ENCODE results near the gene RASGRP2.

Gene RASGRP2

DNA sequence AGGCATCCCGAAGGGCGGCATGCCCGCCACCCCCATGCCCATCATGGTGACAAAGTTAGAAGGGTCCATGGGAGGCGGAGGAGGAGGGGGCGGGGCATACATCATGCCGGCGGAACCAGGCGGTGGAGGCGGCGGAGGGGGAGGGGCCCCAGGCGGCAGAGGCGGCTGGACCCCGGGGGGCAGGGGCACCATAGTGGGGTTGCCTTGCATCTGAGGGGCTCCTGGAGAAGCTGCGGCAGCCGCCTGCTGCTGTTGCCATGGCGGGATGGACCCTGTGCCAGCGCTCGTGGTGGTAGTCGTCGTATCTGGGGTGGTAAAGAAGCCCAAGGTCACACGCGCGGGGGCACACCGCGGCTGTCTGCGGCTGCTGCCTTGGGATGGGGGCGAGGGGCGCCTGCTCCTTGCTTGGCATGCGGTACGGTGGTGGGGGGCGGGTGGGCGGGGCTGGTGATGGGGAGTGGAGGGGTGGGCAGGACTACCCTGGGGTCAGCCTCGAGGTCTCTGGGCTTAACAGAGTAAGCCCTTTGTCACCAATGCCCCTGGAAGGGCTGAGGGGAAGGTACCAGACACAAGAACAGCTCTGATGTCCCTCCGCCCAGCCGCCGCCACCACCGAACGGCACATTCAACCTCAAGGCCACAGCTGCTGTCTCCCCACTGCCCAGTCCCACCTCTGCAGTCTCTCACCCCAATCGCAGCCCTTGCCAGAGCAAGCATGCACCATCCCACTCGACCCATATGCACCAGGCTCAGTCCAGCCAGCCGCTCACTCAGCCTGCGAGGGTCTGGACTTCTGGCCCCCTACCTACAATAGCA, 22.1 kb upstream of the RASGRP2 start:
- in situ Hi-C loops (cut with HindIII; ENCODE audit: low sequenced_read_pairs): no loop called here
- DNase-seq (ENCODE audit: low read depth, low spot score): no peak
- TF ChIP-seq, protein P1, sequence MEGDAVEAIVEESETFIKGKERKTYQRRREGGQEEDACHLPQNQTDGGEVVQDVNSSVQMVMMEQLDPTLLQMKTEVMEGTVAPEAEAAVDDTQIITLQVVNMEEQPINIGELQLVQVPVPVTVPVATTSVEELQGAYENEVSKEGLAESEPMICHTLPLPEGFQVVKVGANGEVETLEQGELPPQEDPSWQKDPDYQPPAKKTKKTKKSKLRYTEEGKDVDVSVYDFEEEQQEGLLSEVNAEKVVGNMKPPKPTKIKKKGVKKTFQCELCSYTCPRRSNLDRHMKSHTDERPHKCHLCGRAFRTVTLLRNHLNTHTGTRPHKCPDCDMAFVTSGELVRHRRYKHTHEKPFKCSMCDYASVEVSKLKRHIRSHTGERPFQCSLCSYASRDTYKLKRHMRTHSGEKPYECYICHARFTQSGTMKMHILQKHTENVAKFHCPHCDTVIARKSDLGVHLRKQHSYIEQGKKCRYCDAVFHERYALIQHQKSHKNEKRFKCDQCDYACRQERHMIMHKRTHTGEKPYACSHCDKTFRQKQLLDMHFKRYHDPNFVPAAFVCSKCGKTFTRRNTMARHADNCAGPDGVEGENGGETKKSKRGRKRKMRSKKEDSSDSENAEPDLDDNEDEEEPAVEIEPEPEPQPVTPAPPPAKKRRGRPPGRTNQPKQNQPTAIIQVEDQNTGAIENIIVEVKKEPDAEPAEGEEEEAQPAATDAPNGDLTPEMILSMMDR (IDR thresholded peaks at IDR 0.05; ENCODE audit: low read depth, low read length): no peak
- H3K4me3 ChIP-seq (ENCODE audit: low read depth, low read length): no peak overlapping the region

DNA sequence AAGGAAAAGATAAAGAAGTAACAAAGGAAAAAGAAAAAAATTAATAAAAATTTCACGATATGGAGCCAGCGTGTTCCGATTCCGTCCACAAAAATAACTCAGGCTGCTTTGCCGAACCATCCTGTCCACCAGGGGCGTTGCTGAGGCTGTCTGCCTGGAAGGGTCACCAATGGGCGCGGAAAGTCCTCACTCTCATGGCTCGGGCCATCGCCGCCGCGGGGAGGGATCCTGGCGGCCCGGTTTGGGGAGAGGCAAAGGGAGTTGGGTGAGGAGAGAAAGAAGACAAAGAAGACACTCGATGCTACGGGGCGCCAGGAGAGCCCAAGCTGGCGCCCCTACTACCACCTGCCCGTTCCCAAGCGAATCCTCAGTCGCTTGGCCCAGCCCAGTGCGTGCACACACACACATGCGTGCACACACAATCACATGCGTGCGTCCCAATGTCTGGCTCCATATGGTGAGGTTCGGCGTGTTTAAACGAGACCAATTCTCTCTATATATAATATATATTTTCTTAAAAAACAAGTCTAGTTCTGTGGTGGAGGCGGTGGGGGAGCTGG, 21.4 kb upstream of the RASGRP2 start:
- TF ChIP-seq, protein P1 (IDR thresholded peaks at IDR 0.05; ENCODE audit: low read depth, low read length): peak; percentile 36
- no peak for DNase-seq (ENCODE audit: low read depth, low spot score)
- in situ Hi-C loops (cut with HindIII; ENCODE audit: low sequenced_read_pairs): no loop called here
- H3K4me3 ChIP-seq (ENCODE audit: low read depth, low read length): no peak overlapping the region

DNA sequence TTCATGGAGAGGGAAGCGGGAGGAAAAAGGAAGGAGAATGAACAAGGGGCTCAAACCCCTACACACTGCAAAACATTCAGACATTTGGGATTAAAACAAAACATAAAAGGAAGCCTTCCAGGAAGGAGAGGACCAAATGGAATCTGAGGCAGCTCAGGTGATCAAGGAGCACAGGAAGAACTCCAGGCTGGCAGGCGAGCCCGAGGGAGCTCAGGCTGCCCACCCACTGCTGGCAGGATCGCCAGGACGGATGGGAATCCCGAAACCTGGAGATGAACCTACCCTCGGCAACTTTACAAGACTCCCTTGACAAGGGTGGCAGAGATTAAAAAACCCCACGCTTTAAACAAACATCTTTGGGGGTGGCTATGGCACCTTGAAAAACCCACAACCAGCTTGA, 20.8 kb upstream of the RASGRP2 start:
- DNase-seq (ENCODE audit: low read depth, low spot score): no peak
- in situ Hi-C loops (cut with HindIII; ENCODE audit: low sequenced_read_pairs): no loop called here
- H3K4me3 ChIP-seq (ENCODE audit: low read depth, low read length): no peak overlapping the region
- TF ChIP-seq, protein P1 (IDR thresholded peaks at IDR 0.05; ENCODE audit: low read depth, low read length): no peak

DNA sequence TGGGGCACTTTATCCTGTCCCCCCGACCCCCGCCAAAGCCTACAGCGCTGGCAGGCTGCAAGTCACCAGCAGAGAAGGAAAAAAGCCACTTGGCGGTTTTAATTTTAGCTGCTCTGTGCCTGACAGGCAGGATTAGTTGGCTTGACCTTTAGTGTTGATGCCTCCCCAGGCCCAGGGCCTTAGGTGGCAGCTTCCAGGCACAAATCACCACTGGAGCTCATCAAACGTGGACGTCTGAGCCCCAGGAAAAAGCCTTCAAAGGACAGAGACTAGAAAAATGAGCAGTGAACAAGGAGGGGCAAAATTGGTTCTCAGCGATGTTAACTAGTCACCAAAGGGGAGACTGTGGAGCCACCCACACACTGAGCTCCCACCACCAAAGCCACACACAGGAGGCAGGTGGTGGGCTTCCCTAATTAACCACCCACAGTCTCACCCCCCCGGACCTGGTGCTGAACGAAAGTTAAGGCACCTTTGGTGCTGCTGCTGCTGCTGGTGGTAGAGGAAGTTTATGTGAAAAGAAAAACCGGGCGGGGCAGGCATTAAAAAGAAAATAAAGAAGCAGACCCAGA, 20.2 kb upstream of the RASGRP2 start:
- TF ChIP-seq, protein P1 (IDR thresholded peaks at IDR 0.05; ENCODE audit: low read depth, low read length): no peak

DNA sequence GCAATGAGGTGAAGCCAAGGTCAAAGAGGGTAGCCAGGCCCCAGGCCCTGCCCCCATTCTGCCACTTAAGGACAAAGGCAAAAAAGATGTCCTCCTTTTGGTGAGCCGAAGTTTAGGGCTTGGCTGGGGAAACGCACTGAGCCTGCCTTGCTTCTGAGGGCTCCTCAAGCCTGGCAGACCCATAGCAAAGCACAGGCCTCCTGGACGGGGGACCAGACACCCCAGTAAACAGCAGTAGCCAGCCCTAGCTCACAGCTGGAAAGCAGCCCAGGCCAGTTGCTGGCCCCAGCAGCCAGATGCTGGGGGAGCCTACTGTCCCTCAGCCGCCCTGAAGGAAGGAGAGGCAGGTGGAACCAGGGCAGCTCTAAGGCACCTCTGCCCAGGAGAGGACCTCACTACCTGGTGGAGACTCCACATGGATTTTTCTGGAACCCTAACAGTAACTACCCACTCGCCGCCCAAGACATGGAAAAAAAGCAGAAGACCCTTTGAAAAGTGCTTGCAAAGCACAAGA, 19.6 kb upstream of the RASGRP2 start:
- DNase-seq (ENCODE audit: low read depth, low spot score): no peak
- no peak overlapping the region for H3K4me3 ChIP-seq (ENCODE audit: low read depth, low read length)
- TF ChIP-seq, protein P1 (IDR thresholded peaks at IDR 0.05; ENCODE audit: low read depth, low read length): no peak
- in situ Hi-C loops (cut with HindIII; ENCODE audit: low sequenced_read_pairs): no loop called here

More for the DNA sequence above, 20.2 kb upstream of the RASGRP2 start:
- no peak overlapping the region for H3K4me3 ChIP-seq (ENCODE audit: low read depth, low read length)
- DNase-seq (ENCODE audit: low read depth, low spot score): no peak
- in situ Hi-C loops (cut with HindIII; ENCODE audit: low sequenced_read_pairs): no loop called here

DNA sequence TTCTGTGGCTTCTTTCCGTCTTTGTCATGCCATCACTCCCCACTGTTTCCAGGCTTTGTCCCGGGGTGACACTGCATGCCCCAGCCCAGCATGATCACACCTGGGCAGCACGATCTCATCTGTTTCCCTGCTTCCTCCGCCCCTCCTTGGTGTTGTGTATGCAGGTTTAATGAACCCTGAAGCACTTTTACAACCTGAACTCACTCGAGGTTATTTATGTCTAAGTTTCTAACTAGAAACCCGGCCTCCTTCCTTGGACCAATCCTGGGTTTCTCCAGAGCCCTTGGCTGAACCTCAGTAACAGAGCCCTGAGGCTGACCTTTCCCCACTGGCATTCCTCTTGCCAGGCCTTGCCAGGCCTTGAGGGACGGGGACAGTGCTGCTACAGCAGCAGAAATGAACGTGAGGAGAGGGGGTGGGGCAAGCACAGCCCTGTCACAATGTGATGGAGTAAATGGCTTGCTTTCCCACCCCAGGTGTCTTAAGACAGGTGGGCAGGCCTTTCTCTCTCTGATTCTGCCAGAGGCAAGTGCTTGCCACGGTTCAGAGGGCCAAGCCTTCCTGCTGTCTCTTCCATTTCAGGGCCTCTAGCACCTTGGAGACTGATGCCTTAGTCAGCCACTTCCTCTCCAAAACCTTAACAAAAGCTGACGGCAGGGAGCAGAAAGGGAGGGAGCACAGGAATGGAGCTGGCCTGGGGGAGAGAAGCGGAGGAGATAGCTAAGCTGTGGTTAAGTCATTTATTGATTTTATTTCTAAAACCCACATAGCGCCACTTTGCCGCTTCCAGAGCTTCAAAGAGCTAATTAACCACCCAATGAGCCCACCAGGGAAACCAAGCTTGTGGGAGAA, 19.0 kb upstream of the RASGRP2 start:
- H3K4me3 ChIP-seq (ENCODE audit: low read depth, low read length): no peak overlapping the region
- DNase-seq (ENCODE audit: low read depth, low spot score): peak; percentile 88
- TF ChIP-seq, protein P1 (IDR thresholded peaks at IDR 0.05; ENCODE audit: low read depth, low read length): no peak
- in situ Hi-C loops (cut with HindIII; ENCODE audit: low sequenced_read_pairs): no loop called here

Measured in astrocyte of the spinal cord (primary cell).